SK-N-SH treated with all-trans-retinoic acid at 6 μM for 48 hours (cell line): ENCODE results near the gene TMEM141.

Experiments used
- ATAC-seq: fragments of 200-7000 bp; cut with Tn5 transposase; 3 replicates; pipeline ENCODE4 v1.9.1; 2020; ENCODE audit warnings: mild to moderate bottlenecking, moderate library complexity
- ARNTL ChIP-seq: fragments of 450-650 bp; formaldehyde crosslinking; IDR thresholded peaks from 2 replicates; pipeline ENCODE4 v1.5.0; 2020; ENCODE audit warnings: low read depth, mild to moderate bottlenecking, moderate library complexity, borderline replicate concordance
- CSDC2 ChIP-seq: fragments of 250-450 bp; sonication (Bioruptor Pico); IDR thresholded peaks from 2 replicates; pipeline ENCODE4 v1.5.0; 2020; ENCODE audit warnings: mild to moderate bottlenecking, moderate library complexity
- GLIS3 ChIP-seq: fragments of 250-450 bp; sonication (Bioruptor Pico); IDR thresholded peaks from 2 replicates; pipeline ENCODE4 v1.5.0; 2020; ENCODE audit warnings: mild to moderate bottlenecking, moderate library complexity
- ISL1 ChIP-seq: fragments of 250-450 bp; sonication (Bioruptor Pico); IDR thresholded peaks from 2 replicates; pipeline ENCODE4 v2.1.2; 2022; ENCODE audit warnings: mild to moderate bottlenecking, moderate library complexity
- OSR1 ChIP-seq: fragments of 250-450 bp; sonication (Bioruptor Pico); IDR thresholded peaks from 2 replicates; pipeline ENCODE4 v1.8.0; 2022; ENCODE audit warnings: moderate library complexity, mild to moderate bottlenecking, inconsistent platforms
- POU6F1 ChIP-seq: fragments of 250-450 bp; sonication (Bioruptor Pico); IDR thresholded peaks from 2 replicates; pipeline ENCODE4 v1.8.0; 2021; ENCODE audit warnings: low read depth, mild to moderate bottlenecking, moderate library complexity, borderline replicate concordance
- PPARA ChIP-seq: fragments of 250-450 bp; sonication (Bioruptor Pico); IDR thresholded peaks from 2 replicates; pipeline ENCODE4 v1.5.0; 2020; ENCODE audit warnings: mild to moderate bottlenecking, borderline replicate concordance
- RARB ChIP-seq: fragments of 250-450 bp; sonication (Bioruptor Pico); IDR thresholded peaks from 2 replicates; pipeline ENCODE4 v1.8.0; 2021; ENCODE audit warnings: mild to moderate bottlenecking, moderate library complexity
- SNAI2 ChIP-seq: fragments of 250-450 bp; sonication (Bioruptor Pico); IDR thresholded peaks from 2 replicates; pipeline ENCODE4 v1.5.0; 2020; ENCODE audit warnings: mild to moderate bottlenecking, moderate library complexity
- TCF4 ChIP-seq: fragments of 250-450 bp; sonication (Bioruptor Pico); IDR thresholded peaks from 2 replicates; pipeline ENCODE4 v1.8.0; 2021; ENCODE audit warnings: mild to moderate bottlenecking, moderate library complexity, borderline replicate concordance
- TOX ChIP-seq: fragments of 250-450 bp; sonication (Bioruptor Pico); IDR thresholded peaks from 2 replicates; pipeline ENCODE4 v1.8.0; 2021; ENCODE audit warnings: mild to moderate bottlenecking, moderate library complexity, borderline replicate concordance
- ZC3H10 ChIP-seq: fragments of 250-450 bp; sonication (Bioruptor Pico); IDR thresholded peaks from 2 replicates; pipeline ENCODE4 v1.5.1; 2021; ENCODE audit warnings: mild to moderate bottlenecking, moderate library complexity
- ZFP3 ChIP-seq: fragments of 250-450 bp; sonication (Bioruptor Pico); IDR thresholded peaks from 2 replicates; pipeline ENCODE4 v1.5.0; 2020; ENCODE audit warnings: mild to moderate bottlenecking, moderate library complexity
- ZNF565 ChIP-seq: fragments of 450-650 bp; formaldehyde crosslinking; conservative IDR thresholded peaks from 2 replicates; pipeline ENCODE4 v1.5.0; 2020; ENCODE audit warnings: low read depth, mild to moderate bottlenecking, moderate library complexity
- ZNF70 ChIP-seq: fragments of 450-650 bp; formaldehyde crosslinking; IDR thresholded peaks from 2 replicates; pipeline ENCODE4 v1.5.0; 2020; ENCODE audit warnings: mild to moderate bottlenecking, moderate library complexity
- ZNF8 ChIP-seq: fragments of 450-650 bp; formaldehyde crosslinking; IDR thresholded peaks from 2 replicates; pipeline ENCODE4 v1.5.0; 2020; ENCODE audit warnings: mild to moderate bottlenecking, moderate library complexity
- TF ChIP-seq, protein P1 (sequence below): fragments of 250-450 bp; sonication (Bioruptor Pico); IDR thresholded peaks from 2 replicates; pipeline ENCODE4 v1.5.1; 2020; ENCODE audit warnings: low read depth, mild to moderate bottlenecking, moderate library complexity
- TF ChIP-seq, protein P2 (sequence below): fragments of 250-450 bp; sonication (Bioruptor Pico); IDR thresholded peaks from 2 replicates; pipeline ENCODE4 v1.5.1; 2021; ENCODE audit warnings: mild to moderate bottlenecking, moderate library complexity
- TF ChIP-seq, protein P3 (sequence below): fragments of 250-450 bp; sonication (Bioruptor Pico); IDR thresholded peaks from 2 replicates; pipeline ENCODE4 v1.5.0; 2020; ENCODE audit warnings: mild to moderate bottlenecking, moderate library complexity
- TF ChIP-seq, protein P4 (sequence below): fragments of 250-450 bp; sonication (Bioruptor Pico); IDR thresholded peaks from 2 replicates; pipeline ENCODE4 v1.8.0; 2020; ENCODE audit warnings: mild to moderate bottlenecking, moderate library complexity, borderline replicate concordance

Gene TMEM141

GRCh38 chr9:136806631-136807201, 15.6 kb downstream of the TMEM141 start:
- TF ChIP-seq, protein P1, sequence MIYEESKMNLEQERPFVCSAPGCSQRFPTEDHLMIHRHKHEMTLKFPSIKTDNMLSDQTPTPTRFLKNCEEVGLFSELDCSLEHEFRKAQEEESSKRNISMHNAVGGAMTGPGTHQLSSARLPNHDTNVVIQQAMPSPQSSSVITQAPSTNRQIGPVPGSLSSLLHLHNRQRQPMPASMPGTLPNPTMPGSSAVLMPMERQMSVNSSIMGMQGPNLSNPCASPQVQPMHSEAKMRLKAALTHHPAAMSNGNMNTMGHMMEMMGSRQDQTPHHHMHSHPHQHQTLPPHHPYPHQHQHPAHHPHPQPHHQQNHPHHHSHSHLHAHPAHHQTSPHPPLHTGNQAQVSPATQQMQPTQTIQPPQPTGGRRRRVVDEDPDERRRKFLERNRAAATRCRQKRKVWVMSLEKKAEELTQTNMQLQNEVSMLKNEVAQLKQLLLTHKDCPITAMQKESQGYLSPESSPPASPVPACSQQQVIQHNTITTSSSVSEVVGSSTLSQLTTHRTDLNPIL = no peak
- no peak for TF ChIP-seq ZFP3
- no peak for TF ChIP-seq TOX (CRISPR knock-in tag)
- no peak for TF ChIP-seq SNAI2
- no peak for TF ChIP-seq ISL1 (CRISPR knock-in tag)
- no peak for TF ChIP-seq ZNF565 (CRISPR knock-in tag)
- TF ChIP-seq ZNF70 = no peak
- TF ChIP-seq ZC3H10 (CRISPR knock-in tag) = no peak
- no peak for TF ChIP-seq ARNTL (CRISPR knock-in tag)
- peak; percentile 14 for ATAC-seq

DNA sequence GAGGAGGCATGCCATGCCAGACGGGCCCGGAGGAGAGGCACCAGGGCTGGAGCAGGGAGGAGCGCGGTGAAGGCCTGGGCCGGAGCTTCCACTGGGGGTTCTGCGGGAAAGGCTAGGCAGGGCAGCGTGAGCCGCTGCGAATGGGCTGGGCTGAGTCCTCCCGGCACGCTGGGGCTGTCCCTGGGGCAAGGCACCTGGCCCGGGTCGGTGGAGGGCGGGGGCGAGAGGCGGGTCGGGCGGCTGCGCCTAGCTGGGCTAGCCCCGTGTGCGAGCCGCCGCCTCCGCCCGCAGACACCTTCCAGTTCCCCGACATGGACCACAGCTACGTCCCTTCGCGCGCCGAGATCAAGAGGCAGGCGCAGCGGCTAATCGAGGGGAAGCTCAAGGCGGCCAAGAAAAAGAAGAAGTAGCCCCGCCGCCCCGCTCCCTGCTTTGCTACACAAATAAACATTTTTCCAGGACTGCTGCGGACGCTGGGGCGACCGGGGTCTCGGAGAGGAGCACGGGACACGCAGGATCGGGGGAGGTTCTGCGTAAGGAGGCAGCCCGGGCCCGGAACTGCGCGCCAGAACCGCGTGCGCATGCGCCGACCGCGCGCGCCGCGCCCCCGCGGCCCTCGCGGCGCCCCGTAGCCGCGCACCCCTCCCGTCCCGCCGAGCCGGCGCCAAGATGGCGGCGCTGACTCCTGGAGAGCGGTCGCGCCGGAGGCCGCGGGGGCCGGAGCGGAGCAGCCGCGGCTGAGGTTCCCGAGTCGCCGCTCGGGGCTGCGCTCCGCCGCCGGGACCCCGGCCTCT, 16.3 kb downstream of the TMEM141 start, which contains the start of gene RABL6:
TSS of gene RABL6 (plus strand) at position 668 of the 794 bp plus-strand sequence. CDS start 249 bp downstream, outside the sequence.
- ATAC-seq = peak; percentile 77
- TF ChIP-seq OSR1 (no peak), ZNF8 (CRISPR knock-in tag) (no peak), ARNTL (CRISPR knock-in tag) (no peak), ISL1 (CRISPR knock-in tag) (no peak), SNAI2 (no peak), ZNF70 (no peak), PPARA (no peak), CSDC2 (CRISPR knock-in tag) (no peak), POU6F1 (CRISPR knock-in tag) (no peak)
- TF ChIP-seq, protein P2, sequence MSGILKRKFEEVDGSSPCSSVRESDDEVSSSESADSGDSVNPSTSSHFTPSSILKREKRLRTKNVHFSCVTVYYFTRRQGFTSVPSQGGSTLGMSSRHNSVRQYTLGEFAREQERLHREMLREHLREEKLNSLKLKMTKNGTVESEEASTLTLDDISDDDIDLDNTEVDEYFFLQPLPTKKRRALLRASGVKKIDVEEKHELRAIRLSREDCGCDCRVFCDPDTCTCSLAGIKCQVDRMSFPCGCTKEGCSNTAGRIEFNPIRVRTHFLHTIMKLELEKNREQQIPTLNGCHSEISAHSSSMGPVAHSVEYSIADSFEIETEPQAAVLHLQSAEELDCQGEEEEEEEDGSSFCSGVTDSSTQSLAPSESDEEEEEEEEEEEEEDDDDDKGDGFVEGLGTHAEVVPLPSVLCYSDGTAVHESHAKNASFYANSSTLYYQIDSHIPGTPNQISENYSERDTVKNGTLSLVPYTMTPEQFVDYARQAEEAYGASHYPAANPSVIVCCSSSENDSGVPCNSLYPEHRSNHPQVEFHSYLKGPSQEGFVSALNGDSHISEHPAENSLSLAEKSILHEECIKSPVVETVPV (CRISPR knock-in tag) = no peak

GRCh38 chr9:136808075-136808805, 17.1 kb downstream of the TMEM141 start:
- ATAC-seq = peak; percentile 14
- TF ChIP-seq PPARA (no peak), TOX (CRISPR knock-in tag) (no peak), SNAI2 (no peak), RARB (CRISPR knock-in tag) (no peak), TCF4 (CRISPR knock-in tag) (no peak)
- TF ChIP-seq, protein P3, sequence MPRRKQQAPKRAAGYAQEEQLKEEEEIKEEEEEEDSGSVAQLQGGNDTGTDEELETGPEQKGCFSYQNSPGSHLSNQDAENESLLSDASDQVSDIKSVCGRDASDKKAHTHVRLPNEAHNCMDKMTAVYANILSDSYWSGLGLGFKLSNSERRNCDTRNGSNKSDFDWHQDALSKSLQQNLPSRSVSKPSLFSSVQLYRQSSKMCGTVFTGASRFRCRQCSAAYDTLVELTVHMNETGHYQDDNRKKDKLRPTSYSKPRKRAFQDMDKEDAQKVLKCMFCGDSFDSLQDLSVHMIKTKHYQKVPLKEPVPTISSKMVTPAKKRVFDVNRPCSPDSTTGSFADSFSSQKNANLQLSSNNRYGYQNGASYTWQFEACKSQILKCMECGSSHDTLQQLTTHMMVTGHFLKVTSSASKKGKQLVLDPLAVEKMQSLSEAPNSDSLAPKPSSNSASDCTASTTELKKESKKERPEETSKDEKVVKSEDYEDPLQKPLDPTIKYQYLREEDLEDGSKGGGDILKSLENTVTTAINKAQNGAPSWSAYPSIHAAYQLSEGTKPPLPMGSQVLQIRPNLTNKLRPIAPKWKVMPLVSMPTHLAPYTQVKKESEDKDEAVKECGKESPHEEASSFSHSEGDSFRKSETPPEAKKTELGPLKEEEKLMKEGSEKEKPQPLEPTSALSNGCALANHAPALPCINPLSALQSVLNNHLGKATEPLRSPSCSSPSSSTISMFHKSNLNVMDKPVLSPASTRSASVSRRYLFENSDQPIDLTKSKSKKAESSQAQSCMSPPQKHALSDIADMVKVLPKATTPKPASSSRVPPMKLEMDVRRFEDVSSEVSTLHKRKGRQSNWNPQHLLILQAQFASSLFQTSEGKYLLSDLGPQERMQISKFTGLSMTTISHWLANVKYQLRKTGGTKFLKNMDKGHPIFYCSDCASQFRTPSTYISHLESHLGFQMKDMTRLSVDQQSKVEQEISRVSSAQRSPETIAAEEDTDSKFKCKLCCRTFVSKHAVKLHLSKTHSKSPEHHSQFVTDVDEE = no peak

DNA sequence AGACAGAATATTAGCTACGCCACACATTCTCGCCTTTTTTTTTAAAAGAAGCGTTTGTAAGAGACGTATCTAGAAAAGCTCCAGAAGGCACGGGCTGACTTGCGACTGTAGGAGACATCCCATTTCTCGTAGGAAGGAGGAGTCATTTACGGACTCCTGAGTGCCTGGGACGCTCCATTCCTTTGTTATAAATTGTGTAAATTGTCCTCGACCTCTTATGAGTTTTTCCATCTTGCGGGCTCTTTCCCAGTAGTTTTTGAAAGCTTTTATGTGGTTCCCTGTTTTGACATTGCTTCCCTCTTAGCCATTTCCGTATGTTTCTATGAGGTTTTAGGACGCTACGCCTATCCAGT, 17.6 kb downstream of the TMEM141 start:
- peak; percentile 31 for ATAC-seq
- TF ChIP-seq, protein P4, sequence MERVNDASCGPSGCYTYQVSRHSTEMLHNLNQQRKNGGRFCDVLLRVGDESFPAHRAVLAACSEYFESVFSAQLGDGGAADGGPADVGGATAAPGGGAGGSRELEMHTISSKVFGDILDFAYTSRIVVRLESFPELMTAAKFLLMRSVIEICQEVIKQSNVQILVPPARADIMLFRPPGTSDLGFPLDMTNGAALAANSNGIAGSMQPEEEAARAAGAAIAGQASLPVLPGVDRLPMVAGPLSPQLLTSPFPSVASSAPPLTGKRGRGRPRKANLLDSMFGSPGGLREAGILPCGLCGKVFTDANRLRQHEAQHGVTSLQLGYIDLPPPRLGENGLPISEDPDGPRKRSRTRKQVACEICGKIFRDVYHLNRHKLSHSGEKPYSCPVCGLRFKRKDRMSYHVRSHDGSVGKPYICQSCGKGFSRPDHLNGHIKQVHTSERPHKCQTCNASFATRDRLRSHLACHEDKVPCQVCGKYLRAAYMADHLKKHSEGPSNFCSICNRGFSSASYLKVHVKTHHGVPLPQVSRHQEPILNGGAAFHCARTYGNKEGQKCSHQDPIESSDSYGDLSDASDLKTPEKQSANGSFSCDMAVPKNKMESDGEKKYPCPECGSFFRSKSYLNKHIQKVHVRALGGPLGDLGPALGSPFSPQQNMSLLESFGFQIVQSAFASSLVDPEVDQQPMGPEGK = no peak
- TF ChIP-seq ISL1 (CRISPR knock-in tag) (no peak), TCF4 (CRISPR knock-in tag) (no peak), ZNF8 (CRISPR knock-in tag) (no peak), PPARA (no peak), OSR1 (no peak), ZFP3 (no peak), ZC3H10 (CRISPR knock-in tag) (no peak), CSDC2 (CRISPR knock-in tag) (no peak), GLIS3 (CRISPR knock-in tag) (no peak), SNAI2 (no peak)
- TF ChIP-seq, protein P2 (CRISPR knock-in tag) = no peak
